Posterior vena cava (tissue), 2 donors: ENCODE results near the gene PSMA8. TPM values are rescaled to one million over a fixed set of nuclear protein-coding genes. Genes with fewer than 3 reads are reported as not detected.
A peak's percentile ranks its signal among the peaks of the same experiment; 100 is the strongest.
"Not testable (repeated sequence)": the region's sequence is repeated elsewhere in the genome, so short reads cannot be mapped to it uniquely, and the experiment has no call there.

Experiments
- DNase-seq: peaks from one replicate; pipeline ENCODE4 v3.0.0-alpha.2; 2020; ENCODE audit warnings: low spot score
- intact Hi-C, 2 donors: fragments of 100-400 bp; cut with DNase I; formaldehyde crosslinking; loops; one replicate each; pipeline versions ENCODE4 v1.14.1 to v1.14.2; 2022 to 2023
- long read RNA-seq, 2 donors: library from polyadenylated mRNA; unstranded; transcript quantifications; one replicate each; pipeline ENCODE4 v2.0.0, GENCODE V29; 2020 to 2021
- total RNA-seq, 2 donors: library from RNA; stranded (reverse); fragmentation: NEBNext Ultra II Directional; extraction: Animal tissue kit (Norgen Biotek cat#: 25700); gene quantifications; one replicate each; pipeline ENCODE4 v1.2.1, GENCODE V29; 2021
- donor health status: DM: yes; HTN: yes; CAD: no.
- donor health status: DM: yes; HTN: yes; CAD: no.

Gene PSMA8
- not detected for total RNA-seq
- long read RNA-seq, donor 1: 0 reads
- long read RNA-seq, donor 2: 0 reads

DNA sequence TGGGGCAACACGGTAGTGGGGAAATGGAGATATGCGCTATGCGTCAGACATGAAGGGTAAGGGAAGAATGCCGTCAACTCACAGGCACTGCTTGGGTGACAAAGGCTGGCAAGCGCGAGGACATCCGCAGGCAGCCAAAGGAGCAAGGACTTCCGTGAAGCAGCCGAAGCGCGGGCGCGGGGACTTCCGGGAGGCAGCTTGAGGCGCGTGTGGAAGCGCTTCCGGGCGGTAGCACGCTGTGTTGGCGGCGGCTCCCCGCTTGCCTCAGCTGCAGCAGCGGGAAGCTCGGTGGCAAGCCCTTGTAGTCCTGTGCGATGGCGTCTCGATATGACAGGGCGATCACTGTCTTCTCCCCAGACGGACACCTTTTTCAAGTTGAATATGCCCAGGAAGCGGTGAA is at the start of gene PSMA8:
PSMA8 (plus strand) TSS at position 218 of the 400 bp plus-strand sequence; CDS start at position 315, 97 bp downstream.
- intact Hi-C loops: no loop called here
- DNase-seq: no peak

DNA sequence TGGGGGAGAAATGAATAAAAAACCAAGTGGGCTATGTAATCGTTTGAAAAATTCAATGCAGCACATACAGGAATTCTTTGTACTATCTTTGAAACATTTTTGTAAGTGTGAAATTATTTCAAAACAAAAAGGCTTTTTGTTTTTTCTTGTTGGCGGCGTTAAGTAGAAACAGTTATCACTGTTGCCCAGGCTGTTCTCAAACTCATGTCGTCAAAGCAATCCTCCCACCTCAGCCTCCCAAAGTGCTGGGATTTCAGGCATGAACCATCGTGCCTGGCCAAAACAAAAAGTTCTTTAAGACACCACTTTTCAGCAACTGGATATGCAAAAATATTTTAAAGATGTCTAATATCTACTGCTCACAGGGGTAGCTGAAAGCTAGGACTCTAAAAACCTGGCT is 48.6 kb upstream of the PSMA8 start:
- intact Hi-C loops: no loop called here
- no peak for DNase-seq

- no peak for DNase-seq
- intact Hi-C loops: no loop called here
These were observed 46.7 kb upstream of the PSMA8 start for GRCh38 chr18:26086959-26087358.

GRCh38 chr18:26088487-26088886 is 45.2 kb upstream of the PSMA8 start:
- no peak for DNase-seq
- intact Hi-C loops: no loop called here

GRCh38 chr18:26089293-26090129 is 44.2 kb upstream of the PSMA8 start:
- intact Hi-C loops: no loop called here
- no peak for DNase-seq

DNA sequence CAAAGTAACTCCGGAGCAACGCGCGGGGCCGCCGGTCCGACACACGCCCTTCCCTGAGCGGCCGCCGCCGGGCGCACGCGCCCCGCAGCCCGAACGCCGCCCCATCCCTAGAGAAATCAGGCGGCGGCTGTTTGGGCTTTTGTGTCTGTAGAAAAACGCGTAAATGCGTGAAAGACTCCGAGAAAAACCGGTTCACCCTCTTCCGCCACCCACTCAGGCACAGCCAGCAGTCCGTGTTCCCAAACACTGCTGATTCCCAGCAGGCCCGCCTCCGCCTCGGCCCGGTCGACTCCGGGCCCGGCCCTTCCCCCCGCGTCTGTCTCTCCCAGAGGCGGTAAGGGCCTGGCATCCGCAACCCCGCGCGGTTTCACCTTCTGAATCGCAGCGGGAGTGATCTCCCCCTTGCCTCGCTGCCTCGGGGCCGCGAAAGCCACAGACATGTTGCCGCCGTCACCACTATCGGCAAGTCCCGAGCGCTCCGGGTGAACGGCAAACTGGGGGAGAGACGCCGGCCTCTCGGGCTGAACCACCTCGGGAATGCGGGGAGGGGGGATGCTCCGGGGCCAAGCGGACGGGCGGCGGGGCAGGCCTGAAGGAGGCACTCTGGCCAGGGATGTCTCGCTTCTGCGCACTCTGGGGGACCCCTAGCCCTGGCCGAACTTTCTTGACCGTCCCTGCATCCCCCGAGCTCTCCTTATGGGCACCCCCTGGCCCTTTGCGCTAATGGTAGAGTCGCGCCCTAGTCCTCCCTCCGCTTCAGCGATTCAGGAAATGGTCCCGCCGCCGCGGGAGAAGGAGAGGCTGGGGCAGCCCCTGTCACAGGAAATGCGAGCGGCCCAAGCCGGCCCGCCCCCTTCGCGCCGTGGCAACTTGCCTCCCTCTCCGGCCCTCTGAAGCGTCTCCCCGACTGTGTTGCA is 43.3 kb upstream of the PSMA8 start, which contains the start of gene SS18:
SS18 (minus strand) TSS at position 484 of the 917 bp plus-strand sequence; CDS start at position 440, 44 bp downstream.
- peak; percentile 98 for DNase-seq
- intact Hi-C loops: no loop called here

- intact Hi-C loops: no loop called here
- peak; percentile 90 for DNase-seq
These were observed 42.5 kb upstream of the PSMA8 start for GRCh38 chr18:26091047-26091630.

DNA sequence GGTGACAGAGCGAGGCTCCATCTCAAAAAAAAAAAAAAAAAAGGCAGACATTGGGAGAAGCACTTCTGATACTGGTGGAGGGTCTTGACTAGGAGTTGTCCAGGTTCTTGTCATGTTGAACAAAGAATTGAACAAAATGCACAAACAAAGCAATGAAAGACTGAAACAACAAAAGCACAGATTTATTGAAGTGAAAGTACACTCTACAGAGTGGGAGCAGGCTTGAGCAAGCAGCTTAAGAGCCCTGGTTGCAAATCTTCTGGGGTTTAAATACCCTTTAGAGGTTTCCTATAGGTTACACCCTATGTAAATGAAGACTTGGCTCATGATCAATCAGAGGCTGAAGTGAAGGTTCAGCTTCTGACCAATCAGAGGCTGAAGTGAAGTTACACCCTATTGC is 36.8 kb upstream of the PSMA8 start:
- no peak for DNase-seq
- intact Hi-C loops: no loop called here

- intact Hi-C loops: no loop called here
- no peak for DNase-seq
These were observed 36.1 kb upstream of the PSMA8 start for GRCh38 chr18:26097563-26097962.

GRCh38 chr18:26103579-26103978 is 30.1 kb upstream of the PSMA8 start:
- no peak for DNase-seq
- intact Hi-C loops: no loop called here

DNA sequence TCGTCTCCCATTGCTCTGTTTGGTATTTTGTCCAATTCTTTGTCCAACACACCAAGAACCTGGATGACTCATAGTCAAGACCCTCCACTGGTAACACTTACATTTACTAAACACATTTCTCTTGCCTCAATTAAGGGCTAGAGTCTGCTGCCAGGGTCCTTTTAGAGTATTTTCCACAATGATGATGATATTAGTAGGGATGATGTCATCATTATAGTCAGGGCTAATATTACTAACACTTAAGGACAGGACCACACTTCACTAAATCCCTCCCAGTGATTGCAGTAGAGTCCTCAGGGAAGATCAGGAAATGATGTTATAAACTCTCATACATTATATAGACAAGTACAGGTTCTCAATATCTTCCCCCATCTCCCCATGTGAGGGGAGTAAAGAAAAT is 29.6 kb upstream of the PSMA8 start:
- intact Hi-C loops: no loop called here
- no peak for DNase-seq

DNA sequence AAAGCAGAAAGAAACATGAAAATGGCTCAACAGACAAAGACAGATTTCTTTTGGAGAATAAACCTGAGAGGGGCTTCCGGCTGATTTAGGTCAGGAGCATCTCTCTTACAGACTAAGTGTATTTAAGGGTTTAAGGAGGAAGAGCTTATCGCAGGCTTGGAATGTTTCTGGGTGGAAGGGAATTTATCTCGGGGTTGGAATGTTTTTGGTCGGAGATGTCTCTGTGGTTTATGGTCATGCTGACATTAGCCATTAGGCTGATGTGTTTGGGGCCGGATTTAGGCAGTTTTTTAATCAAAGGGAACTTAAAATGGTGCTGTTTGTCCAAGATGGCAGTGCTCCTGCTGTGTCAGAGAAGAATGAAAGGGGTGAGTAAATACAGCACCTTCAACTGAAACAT is 14.4 kb upstream of the PSMA8 start:
- intact Hi-C loops: no loop called here
- no peak for DNase-seq

GRCh38 chr18:26121476-26121875 is 12.2 kb upstream of the PSMA8 start:
- DNase-seq: no peak
- intact Hi-C loops: no loop called here

GRCh38 chr18:26121994-26122393 is 11.7 kb upstream of the PSMA8 start:
- DNase-seq, intact Hi-C loops: not testable (repeated sequence)

GRCh38 chr18:26127786-26128185 is 5.9 kb upstream of the PSMA8 start:
- intact Hi-C loops: no loop called here
- no peak for DNase-seq

- intact Hi-C loops, DNase-seq: not testable (repeated sequence)
These were observed 5.5 kb upstream of the PSMA8 start for GRCh38 chr18:26128192-26128591.

GRCh38 chr18:26134107-26134506 is 438 bp downstream of the PSMA8 start:
- DNase-seq: no peak
- intact Hi-C loops: no loop called here

GRCh38 chr18:26135548-26135947 is 1.9 kb downstream of the PSMA8 start:
- DNase-seq: no peak
- intact Hi-C loops: no loop called here

DNA sequence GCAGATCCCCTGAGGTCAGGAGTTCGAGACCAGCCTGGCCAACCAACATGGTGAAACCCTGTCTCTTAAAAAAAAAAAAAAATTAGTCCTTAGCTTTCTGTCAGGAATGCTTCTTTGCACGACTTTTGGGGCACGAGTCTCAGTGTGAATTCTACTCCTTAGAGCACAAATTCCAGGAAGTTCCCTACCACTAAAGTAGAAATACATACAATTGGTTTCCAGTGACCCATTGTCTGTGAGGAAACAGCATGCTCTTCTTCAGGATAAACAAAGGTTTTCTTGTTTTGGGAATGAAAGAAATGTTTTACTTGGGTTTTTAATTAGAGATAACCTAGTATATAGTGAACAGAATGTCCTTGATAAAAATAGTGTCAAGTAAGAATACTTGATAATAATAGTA is 23.7 kb downstream of the PSMA8 start:
- intact Hi-C loops: no loop called here
- DNase-seq: no peak

DNA sequence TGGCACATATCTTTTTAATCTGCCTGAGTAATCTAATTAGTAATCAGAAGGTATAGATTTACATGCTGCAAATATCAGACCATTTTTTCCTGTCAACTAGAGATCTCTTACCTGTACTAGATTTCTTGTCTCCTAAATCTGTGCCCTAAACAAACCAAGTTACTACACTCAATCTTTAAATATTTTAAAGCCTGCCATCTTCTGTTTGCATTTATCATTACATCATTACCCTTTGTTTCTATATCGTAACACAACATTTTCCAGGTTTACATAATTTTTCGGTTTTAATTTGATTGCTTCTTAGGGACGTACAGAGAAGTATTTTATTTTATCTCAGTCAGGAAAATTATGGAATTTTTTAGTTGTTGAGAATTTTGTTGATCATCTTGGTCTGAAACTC is 25.7 kb downstream of the PSMA8 start:
- intact Hi-C loops: no loop called here

More for the DNA sequence above, 25.7 kb downstream of the PSMA8 start:
- no peak for DNase-seq
